CD4-positive, alpha-beta T cell treated with Interleukin-15 for 4 hours (primary cell): ENCODE results near the gene BLOC1S4.
"Not testable (repeated sequence)": the region's sequence is repeated elsewhere in the genome, so short reads cannot be mapped to it uniquely, and the experiment has no call there.

Experiments used
- DNase-seq: peaks from one replicate; pipeline ENCODE4 v3.0.0-alpha.2; 2020; ENCODE audit warnings: low spot score

BLOC1S4 gene

DNA sequence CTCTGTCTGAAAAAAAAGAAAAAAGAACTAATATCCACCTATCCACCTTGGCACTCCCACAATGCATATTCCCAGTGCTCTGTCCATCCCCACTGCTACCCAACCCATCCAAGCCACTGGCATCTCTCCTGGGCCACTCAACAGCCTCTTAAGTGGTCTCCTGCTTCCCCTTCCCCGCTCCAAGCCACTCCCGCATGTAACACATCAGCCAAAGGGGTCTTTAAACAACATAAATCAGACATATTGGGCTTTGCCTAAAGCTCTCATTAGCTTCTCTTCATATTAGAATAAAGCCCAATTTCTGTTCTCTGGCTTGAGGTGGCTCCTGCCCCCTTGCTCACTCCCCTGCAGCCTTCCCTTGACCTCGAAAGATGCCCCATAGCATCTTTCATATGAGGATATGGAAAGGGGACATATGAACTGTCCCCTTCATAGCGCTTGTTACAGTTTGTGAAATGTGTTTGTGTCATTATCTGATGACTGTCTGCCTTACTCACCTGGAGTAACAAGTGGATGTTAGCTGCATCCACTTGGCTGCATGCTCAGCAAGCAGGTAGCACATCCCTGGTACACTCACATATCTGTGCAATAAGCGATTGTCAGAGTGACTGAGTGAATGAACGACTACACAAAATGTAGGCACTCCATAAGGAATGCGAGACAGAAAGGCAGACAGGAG, 3.1 kb downstream of the BLOC1S4 start:
- no peak for DNase-seq

DNA sequence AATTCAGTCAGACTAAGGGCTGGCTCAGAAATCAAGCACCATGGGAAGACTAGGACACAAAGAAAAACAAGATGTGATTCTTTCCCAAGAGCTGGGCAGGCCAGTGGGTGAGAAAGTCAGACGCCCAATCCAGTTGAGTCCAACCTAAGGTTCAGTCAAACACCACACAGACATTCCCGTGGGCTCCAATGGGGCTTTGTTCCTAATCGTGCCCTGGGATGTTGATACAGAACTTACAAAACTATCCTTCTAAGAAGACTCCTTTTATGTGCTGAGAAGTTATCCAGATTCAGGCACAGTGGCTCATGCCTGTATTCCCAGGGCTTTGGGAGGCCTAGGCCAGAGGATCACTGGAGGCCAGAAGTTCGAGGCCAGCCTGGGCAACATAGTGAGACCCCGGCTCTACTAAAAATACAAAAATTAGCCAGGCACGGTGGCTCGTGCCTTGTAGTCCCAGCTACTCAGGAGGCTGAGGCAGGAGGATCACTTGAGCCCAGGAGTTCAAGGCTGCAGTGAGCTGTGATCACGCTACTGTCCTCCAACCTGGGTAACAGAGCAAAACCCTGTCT, 3.7 kb downstream of the BLOC1S4 start:
- no peak for DNase-seq

DNA sequence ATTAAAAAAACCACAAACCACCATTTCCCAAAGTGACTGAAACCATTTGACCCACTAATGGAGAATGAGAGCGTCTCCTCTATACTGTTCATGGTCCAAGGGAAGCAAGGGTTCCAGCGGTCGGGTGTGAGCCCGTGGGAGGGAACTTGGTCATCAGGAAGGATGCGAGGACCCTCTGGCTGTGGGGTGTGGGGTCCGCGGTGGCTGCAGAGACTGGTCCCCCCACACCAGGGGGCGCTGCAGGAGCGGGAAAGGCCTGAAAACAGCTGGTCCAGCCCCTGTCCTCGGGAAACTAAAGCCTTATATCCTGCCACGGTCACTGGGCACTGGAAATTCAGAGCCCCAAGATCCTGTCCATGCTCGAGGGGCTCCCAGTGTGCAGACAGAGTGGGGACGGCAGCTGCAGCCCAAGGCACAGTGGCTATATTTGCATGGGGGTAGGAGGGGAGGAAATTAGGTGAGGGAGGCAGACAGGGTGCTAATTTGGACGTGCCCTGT, 4.3 kb downstream of the BLOC1S4 start:
- DNase-seq = peak; percentile 79

DNA sequence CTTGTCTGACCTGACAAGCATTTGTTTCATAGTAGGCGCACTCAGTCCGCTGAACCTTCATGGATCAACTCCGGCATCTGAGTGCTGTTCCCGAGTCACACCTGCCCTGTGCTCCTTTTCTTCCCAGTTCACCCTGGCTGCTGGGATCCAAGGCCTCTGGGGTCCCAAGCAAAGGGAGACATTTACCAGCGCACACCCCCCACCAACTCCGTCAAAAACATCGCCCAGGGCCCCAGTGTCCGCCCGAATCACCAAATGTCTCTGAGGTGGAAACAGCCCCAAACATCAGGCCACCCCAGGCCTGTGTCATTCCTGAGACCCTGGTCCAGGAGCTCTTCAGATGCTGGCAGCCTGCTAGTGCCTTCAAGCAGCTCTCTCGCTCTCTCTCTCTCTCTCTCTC, 5.1 kb downstream of the BLOC1S4 start:
- DNase-seq = no peak

DNA sequence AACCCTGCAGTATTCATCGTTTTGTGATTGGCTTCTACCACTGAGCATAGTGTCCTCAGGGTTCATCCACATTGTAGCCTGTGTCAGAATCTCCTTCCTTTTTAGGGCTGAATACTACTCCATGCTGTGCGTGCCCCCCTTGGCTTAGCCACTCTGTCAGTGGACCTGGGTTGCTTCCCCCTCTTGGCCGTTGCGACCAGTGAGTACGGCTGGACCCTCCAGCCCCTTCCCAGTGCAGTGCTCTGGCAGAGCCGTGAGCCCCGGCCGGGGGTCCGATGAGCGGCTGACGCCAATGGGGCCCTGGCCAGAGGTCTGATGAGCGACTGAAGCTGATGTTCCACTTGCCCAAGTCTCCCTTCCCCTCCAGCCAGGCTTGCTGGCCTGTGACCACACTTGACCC, 6.9 kb downstream of the BLOC1S4 start:
- DNase-seq = no peak

DNA sequence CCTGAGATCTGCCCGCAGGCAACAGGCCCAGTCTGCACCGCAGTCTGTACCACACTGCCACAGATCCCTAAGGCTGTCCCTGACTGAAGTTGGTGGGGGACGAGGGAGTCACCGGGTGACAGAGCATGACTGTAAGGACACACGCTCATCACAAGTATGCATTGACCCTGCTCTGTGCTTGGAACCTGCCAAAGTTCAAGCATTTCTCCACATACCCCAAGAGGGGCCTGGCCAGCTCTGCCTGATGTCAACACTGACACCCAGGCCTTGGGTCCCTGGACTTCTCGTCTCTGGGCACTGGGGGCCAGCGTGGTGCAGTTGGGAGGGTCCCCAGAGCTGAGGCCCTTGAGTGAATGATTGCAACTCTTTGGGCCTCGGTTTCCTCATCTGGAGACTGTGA, 7.9 kb downstream of the BLOC1S4 start:
- no peak for DNase-seq

DNA sequence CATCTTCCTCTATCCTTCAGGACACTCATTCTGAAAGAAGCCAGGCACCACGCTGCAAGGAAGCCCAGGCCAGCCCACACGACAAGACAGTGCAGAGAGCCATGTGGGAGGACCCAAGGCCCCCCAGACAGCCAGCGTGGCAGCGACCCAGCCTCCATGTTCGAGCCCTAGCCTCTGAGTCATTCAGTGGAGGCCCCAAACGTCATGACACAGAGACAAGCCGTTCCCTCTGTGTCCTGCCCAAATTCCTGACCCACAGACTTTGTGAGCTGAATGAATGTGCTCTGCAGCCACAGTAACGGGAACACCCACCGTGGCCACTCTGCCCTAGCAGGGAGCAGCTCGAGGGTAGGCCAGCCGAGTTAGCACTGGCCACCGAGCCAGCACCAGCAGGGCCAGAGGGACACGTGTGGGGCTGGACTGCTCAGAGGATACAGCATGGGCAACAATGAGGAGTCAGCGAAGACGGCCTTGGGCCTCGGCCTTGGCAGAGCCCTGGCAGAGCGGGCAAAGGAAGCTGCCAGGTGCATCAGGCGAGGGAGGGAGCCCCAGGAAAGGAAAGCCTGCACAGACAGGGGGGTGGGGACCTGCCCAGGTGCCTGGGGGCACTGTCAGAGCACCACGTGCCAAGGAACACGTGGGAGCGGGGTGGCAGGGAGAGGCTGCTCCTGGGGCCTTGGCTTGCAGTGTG, 8.6 kb downstream of the BLOC1S4 start:
- DNase-seq = no peak

DNA sequence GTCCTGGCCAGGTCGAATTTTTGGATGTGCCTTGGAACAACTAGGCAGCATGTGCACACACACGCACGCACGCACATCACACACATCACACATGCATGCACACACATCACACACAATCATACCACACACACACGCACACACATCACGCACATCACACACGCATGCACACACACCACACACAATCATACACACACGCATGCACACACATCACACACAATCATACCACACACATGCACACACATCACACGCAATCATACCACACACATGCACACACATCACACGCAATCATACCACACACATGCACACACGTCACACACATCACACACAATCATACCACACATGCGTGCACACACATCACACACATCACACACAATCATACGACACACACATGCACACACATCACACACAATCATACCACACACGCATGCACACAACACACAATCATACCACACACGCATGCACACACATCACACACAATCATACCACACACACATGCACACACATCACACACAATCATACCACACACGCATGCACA, 9.5 kb downstream of the BLOC1S4 start:
- DNase-seq = not testable (repeated sequence)

DNA sequence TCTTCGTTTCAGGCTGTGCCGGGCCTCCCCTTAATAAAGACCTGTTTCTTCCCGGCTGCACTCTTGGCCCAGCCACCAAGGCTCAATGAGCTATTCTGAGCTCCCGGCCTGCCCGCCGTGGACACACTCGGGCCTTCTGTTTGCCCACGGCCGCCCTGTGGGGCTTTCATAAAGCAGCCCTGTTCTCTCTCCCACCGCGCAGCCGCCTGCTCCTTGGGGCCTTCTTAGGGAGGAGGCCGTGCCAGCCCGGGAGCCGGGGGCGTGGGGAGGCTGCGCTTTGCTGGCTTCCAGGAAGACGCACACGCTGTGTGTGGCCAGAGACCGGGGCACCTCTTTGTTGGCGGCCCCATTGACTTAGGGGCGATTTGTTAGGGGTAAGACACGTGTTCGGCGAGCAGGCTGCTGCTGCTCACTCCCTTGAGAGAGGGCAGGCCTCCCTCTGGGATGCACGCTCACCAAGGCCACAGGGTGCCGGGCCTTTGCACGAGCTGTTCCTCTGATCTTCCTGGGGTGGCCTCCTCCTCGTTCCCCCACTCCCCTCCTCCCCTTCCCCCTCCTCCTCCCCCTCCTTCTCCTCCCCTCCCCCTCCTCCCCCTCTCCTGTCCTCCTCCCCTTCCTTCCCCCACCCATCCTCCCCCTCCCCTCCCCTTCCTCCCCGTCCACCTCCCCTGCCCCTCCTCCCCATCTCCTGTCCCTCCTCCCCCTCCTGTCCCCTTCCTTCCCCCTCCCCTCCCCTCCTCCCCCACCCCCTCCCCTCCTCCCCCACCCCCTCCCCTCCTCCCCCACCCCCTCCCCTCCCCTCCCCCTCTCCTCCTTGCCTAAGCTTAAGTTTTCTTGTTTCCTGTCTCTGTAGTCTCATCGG, 11.3 kb downstream of the BLOC1S4 start:
- no peak for DNase-seq

DNA sequence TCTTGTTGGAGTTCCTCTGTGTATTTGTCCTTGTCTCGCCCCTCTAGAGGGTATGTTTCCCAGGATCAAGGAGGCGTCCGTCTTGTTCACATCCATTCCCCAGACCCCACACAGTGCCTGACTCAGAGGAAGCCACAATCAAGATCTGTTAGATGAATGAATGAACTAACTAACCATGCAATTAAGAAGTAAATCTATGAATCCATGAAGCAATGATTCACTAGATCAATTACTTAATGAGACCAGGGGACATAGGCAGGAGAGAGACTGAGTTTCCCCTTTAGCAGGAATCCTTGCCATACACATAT, 11.9 kb downstream of the BLOC1S4 start:
- DNase-seq = no peak

DNA sequence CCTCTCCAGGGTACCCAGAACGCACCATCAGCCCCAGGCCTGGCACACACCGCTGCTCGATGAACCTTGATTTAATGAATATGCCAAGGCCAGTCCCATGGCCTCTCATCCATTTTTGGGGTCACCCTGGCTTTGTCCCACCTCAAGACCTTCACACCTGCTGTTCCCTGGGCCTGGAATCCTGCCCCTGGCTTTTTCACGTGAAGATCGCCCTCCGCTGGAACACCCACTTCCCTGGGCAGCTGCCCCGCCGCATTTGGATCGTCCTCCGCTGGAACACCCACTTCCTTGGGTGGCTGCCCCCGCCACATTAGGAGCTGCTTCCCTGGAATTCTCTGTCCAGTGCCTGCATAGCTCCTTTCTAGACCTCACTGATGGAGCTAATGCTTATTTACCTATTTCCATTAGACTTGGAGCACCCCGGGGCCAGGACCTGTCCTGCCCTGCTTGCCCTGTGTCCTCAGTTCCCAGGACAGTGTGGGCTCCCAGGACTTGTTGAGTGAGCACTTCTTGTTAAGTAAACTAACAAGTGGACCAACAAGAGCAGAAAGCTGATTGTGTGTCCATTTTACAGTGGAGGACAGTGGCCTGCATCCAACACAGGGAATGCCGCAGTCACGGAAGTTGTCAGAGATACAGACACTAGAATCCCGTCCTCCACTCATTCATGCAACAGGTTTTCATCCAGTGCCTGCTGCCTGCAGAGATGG, 12.5 kb downstream of the BLOC1S4 start:
- DNase-seq = no peak

DNA sequence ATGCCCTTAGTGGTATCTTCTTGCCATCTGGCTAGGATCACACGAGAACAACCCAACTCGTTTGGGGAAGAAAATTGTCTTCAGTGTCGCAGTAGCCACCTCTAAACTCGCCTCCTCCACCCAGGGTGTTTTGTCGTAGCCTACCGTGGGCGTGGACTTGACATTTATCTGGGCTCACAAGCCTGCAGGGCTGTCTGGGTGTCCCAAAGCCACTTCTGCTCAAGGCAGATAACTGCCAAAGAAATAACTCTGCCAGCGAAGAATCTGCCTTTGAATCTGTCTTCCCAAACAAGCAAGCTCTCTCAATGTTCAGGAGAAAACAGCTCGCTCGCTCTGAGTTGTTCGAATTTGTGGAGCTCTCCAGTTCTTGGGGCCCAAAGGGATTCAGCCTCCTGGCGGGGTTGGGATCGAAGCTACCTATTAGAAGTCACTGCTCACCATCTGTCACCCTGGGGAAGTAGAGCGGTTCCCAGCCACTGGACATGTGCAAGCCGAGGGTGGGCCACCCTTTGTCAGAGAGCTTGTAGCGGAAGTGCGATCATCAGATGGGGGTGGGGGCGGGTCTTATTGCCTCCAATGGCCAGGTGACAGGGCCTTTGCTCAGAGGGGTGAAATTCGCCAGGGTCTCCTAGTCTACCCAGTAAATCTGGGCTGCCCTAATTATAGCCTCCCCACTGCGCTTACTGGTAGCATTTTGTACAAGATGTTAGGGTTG, 14.8 kb downstream of the BLOC1S4 start:
- DNase-seq = no peak

DNA sequence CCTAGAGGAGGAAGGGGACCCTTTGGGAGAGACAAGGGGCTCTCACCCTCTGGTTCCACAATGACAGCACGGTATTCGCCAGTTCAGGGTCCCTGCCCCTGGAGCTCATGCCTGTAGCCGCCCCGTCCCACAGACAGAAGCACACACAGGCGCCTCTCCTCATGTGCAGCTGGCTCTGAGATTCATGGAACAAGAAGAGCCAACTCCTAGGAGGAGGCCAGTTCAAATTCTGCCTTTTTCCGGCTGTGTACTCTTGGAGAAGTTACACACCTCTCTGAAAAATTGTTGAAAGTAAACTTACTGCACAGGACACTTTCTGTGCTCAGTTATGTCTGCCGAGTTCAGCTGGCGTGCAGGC, 15.3 kb downstream of the BLOC1S4 start:
- no peak for DNase-seq

DNA sequence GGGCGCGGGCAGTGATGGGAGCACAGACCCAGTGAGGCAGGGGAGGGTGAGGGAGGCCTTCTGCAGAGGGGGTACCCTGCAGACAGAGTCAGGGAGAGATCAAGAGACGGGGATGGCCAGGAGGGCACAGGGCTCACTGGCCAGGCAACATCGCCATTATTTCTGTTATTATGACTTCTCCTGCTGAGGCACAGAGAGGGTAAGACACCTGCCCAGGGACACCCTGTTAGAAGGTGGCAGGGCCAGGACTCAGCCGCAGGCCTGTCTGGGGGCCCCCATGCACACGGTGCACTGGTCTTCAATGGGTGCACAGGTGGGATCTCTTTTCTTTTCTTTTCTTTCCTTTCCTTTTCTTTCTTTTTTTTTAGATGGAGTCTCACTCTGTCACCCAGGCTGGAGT, 15.8 kb downstream of the BLOC1S4 start:
- DNase-seq = no peak

DNA sequence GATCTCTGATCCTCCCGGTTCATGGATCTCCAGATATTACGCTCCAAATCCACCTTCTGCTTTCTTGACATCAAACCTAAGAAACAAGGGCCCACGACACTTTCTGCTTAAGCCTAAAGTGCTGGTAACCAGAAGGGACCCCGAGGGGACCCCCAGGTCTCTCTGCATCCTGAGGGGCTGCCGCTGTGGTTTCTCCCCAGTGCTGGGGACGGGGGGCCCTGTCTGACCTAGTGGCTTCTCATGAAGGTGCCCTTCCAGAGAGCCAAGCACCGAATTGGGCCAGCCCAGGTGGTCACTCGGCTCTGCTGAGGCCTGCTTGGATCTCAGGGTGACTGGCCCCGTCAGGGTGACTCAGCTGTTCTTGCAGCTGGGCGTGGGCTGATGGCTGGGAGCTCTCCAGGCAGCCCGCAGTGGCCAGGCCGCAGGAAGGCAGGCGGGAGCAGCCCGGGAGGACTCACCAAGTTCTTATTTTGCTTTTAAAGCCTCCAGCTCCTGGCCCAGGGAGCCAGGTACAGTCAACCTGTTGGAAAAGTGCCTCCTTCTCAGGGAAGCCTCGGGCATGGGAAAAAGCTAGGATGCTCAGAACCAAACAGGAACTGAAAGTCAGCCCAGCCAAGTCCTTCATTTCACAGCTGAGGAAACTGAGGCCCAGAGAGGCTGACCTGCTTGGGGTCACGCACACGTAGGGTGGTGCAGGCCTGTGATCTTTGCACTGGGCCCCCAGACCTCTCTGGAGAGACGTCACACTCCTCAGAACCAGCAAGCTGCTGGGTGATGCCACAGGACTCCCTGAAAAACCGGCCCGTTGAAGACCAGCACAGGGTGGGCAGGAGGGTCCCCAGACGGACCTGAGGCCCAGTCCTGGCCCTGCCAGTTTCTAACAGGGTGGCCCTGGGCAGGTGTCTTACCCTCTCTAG, 16.7 kb downstream of the BLOC1S4 start:
- no peak for DNase-seq

DNA sequence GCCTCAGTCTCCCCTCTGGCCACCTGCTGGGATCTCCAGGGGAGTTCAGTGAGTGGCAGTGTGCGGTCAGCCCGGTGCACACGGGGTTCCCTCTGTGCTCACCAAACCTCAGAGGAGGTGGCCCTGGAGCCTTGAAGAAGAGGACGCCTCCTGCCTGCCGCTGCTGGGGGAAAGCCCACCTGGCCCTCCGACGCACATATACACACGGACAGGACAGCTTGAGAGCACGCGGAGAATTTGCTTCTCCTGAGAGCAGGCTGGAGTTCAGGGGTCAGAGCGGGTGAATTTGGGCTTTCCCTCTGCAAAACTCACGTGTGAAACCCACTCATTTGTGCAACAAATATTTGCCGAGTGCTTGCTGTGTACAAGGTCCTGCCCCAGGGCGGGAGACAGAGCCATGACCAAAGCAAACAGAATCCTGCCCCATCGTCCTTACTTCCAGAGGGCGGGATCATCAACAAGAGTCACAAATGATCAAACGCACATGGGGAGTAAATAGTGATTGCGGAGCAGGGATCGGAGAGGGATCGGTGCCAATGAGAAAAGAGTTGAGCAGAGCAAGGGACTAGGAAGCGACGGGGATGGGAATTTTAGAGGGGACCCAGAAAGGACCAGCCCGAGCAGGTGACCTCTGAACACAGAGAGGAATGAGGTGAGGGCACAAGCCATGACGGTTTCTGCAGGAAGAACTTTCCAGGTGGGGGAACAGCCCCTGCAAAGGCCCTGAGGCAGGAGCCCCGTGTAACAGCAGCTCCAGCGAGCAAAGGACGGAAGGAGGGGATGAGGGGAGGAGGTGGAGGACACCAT, 17.6 kb downstream of the BLOC1S4 start:
- no peak for DNase-seq

DNA sequence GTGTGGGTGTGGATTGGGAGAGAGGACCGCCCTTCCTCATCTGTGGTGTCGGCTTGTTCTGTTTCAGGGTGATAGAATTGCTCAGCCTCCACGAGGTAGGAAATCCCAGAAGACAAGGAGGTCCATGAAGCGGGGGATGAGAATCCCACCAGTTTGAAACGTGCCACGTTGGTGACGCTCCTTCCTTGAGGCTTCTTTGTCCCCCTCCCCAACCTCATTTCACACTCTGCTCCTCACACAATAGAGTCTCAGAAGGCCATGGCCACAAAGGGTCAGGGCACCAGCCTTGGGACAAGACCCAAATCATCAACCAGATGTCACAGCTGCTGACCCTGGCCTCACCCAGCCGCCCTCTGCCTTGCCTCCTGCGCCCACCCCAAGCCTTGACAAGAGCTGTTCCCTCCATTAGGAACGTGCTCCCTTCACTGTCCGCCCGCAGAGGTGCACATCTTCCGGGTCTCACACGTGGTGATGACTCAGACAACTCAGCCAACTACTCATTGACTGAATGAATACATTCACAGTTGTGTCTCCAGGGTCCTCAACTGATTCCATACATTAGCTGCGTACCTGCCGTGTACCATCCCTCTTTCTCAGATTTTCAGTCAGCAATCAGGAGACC, 18.3 kb downstream of the BLOC1S4 start:
- DNase-seq = no peak

DNA sequence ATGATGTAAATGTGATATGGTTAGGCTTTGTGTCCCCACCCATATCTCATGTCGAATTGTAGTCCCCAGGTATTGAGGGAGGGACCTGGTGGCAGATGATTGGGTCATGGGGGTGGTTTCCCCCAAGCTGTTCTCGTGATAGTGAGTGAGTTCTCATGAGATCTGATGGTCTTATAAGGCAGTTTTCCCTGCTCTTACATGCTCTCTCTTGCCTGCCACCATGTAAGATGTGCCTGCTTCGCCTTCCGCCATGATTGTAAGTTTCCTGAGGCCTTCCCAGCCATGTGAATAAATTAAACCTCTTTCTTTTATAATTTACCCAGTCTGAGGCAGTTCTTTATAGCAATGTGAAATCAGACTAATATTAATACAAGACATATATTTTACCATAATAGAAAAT, 23.9 kb downstream of the BLOC1S4 start:
- DNase-seq = no peak

DNA sequence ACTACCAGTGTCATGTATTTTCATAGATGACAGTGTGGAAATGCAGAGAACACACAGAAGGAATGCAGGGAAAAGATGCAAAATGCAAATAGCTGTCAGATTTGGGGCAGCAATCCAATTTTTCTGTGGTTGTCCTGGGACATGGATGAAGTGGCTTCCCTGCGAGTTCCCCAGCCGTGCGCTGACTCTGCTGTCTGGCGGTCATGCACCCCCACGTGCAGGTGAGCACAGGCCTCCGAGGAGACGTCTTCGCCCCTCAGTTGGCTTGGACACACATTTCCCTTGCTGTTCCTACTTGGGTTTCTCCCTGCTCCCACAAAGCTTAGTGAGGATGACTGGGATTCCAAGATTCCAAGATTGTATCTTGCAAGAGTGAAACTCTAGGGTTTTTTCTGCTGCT, 24.4 kb downstream of the BLOC1S4 start:
- DNase-seq = no peak
